PC-9 (cell line): ENCODE data around the gene CDH22. TPM values are rescaled to one million over a fixed set of nuclear protein-coding genes. Genes with fewer than 3 reads are reported as not detected.

ENCODE experiments used
- BruUV-seq: library from RNA; stranded (reverse); fragments of 400-500 nt; replicated peaks from 2 replicates; lab custom pipeline; 2021; lab: Mats Ljungman, UMichigan
- CTCF ChIA-PET: fragments of 300-600 bp; sonication (Branson Sonifier 250); formaldehyde crosslinking; loops from one replicate; lab custom pipeline; 2022; ENCODE audit warnings: antibody characterized with exemption; lab: Charles Lee
- POLR2A ChIA-PET: fragments of 300-600 bp; sonication (Branson Sonifier 250); formaldehyde crosslinking; loops from one replicate; lab custom pipeline; 2022; ENCODE audit warnings: antibody characterized with exemption; ENCODE audit not compliant: unreplicated experiment; lab: Charles Lee
- DNase-seq, 2 experiments: peaks; one replicate each; pipeline versions ENCODE4 v3.0.0 to v3.0.0-alpha.2; 2015 to 2022; ENCODE audit warnings: mixed read lengths in 1 of 2
- H2AFZ ChIP-seq: fragments of 200-600 bp; sonication (generic); 2 replicates; pipeline ENCODE4 v1.8.1; 2017; ENCODE audit warnings: antibody characterized with exemption
- H3F3A ChIP-seq: fragments of 200-600 bp; sonication (generic); 2 replicates; pipeline ENCODE4 v1.8.1; 2017; ENCODE audit warnings: antibody characterized with exemption, mild to moderate bottlenecking, low read depth; ENCODE audit not compliant: insufficient read depth
- H3K27ac ChIP-seq: fragments of 200-600 bp; sonication (generic); 2 replicates; pipeline ENCODE4 v1.6.1; 2016; ENCODE audit warnings: mixed run types
- H3K27me3 ChIP-seq: fragments of 200-600 bp; sonication (generic); 2 replicates; pipeline ENCODE4 v1.6.1; 2016; ENCODE audit warnings: low read depth, mixed run types; ENCODE audit not compliant: insufficient read depth
- H3K36me3 ChIP-seq: fragments of 200-600 bp; sonication (generic); 2 replicates; pipeline ENCODE4 v1.6.1; 2016; ENCODE audit warnings: low read depth, mixed run types
- H3K4me1 ChIP-seq: fragments of 200-600 bp; sonication (generic); replicated peaks from 2 replicates; pipeline ENCODE4 v1.6.1; 2016; ENCODE audit warnings: mixed run types; ENCODE audit not compliant: insufficient read depth
- H3K4me2 ChIP-seq: fragments of 200-600 bp; sonication (generic); 2 replicates; pipeline ENCODE4 v1.6.1; 2017; ENCODE audit warnings: mixed run types
- H3K4me3 ChIP-seq: fragments of 200-600 bp; sonication (generic); 2 replicates; pipeline ENCODE4 v1.6.1; 2016; ENCODE audit warnings: mixed run types
- H3K79me2 ChIP-seq: fragments of 200-600 bp; sonication (generic); 2 replicates; pipeline ENCODE4 v1.6.1; 2017; ENCODE audit warnings: low read depth, mixed run types
- H3K9me2 ChIP-seq: fragments of 200-600 bp; sonication (generic); 2 replicates; pipeline ENCODE4 v1.8.1; 2017; ENCODE audit warnings: mild to moderate bottlenecking; ENCODE audit not compliant: insufficient read depth
- H3K9me3 ChIP-seq: fragments of 200-600 bp; sonication (generic); 2 replicates; pipeline ENCODE4 v1.8.1; 2016; ENCODE audit warnings: low read depth; ENCODE audit not compliant: insufficient read depth
- H4K20me1 ChIP-seq: fragments of 200-600 bp; sonication (generic); 2 replicates; pipeline ENCODE4 v1.8.1; 2017; ENCODE audit not compliant: insufficient read depth
- CTCF ChIP-seq: fragments of 200-600 bp; sonication (generic); conservative IDR thresholded peaks from 2 replicates; pipeline ENCODE4 v1.6.1; 2017; ENCODE audit warnings: mixed run types, antibody characterized with exemption, mild to moderate bottlenecking, moderate library complexity
- EZH2 ChIP-seq: fragments of 200-600 bp; sonication (generic); IDR thresholded peaks from 2 replicates; pipeline ENCODE4 v1.8.0; 2017; ENCODE audit warnings: antibody characterized with exemption, low read depth
- intact Hi-C: fragments of 100-400 bp; cut with micrococcal nuclease; formaldehyde crosslinking; loops from one replicate; pipeline ENCODE4 v1.10.0; 2022; ENCODE audit not compliant: unreplicated experiment
- total RNA-seq: library from RNA; stranded (reverse); gene quantifications from 2 replicates; pipeline ENCODE4 v1.2.3, GENCODE V29; 2021

The CDH22 gene
- total RNA-seq, 1 experiment from 2014 or later, result not detected

- H3K36me3 ChIP-seq, result no peaks in the 10 kb centered on the region
- intact Hi-C loops, result no loop called here
- peaks cover 48% of the 10 kb centered on the region for H3K27me3 ChIP-seq
- no peak for TF ChIP-seq CTCF
- no peak overlapping the region for H3K27ac ChIP-seq
- H3K79me2 ChIP-seq, result no peaks in the 10 kb centered on the region
- no peaks in the 10 kb centered on the region; the same call in 1 of the 2 replicates for H4K20me1 ChIP-seq
- H2AFZ ChIP-seq, result no peak overlapping the region
- BruUV-seq, result no TSS peak
- peak; percentile 85 to 89 for DNase-seq
- H3K4me2 ChIP-seq, result peak overlapping the region; percentile 48
- 0 out of 2 replicates have a peak, but pooled peaks cover 3% of the 10 kb centered on the region for H3F3A ChIP-seq
- H3K4me1 ChIP-seq, result peaks cover 11% of the 10 kb centered on the region
- H3K4me3 ChIP-seq, result no peak overlapping the region
- no peaks in the 10 kb centered on the region for H3K9me2 ChIP-seq
- H3K9me3 ChIP-seq, result no peaks in the 10 kb centered on the region
- ChIA-PET CTCF (interaction anchor here (0.6 to 1.0 kb wide), 3 partner anchors 9 to 1679 kb away, joined by 3 to 4 read pairs (median 3); no protein-coding TSS in a partner anchor), POLR2A (interaction anchor here (0.5 to 1.0 kb wide), 5 partner anchors 9 to 1430 kb away, joined by 3 to 15 read pairs (median 6); no protein-coding TSS in a partner anchor)
Measured at GRCh38 chr20:46215913-46216707, 92.2 kb downstream of the CDH22 start.

DNA sequence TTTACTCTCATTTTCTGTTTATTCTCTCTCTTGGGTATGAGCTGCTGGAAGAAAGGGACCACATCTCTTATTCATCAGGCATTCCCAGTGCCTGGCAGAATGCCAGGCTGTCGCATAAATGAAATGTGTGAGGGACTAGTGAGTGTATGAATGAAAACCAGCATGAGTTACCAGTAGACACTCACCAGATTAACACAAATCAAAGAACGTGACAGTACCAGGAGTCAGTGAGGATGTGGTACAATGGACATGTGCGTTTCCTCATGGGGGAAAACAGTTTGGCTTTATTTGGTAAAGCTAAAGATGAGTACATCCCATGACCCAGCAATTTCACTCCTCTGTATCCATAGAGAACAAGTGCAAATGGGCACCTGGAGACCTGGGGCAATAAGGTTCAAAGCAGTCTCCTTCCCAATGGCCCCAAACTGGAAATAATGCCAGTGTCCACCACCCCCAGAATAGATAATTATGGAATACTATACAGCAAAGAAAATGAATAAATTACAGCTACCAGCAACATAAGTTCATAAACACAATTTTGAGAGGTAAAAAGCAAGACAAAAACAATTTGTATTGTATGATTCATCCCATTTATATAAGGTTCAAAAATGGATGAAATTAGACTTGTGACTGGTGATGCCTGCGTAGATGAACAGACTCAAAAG is 93.3 kb downstream of the CDH22 start:
- H3K4me1 ChIP-seq, result peaks cover 11% of the 10 kb centered on the region
- no peaks in the 10 kb centered on the region; the same call in 1 of the 2 replicates for H4K20me1 ChIP-seq
- H3F3A ChIP-seq, result 0 out of 2 replicates have a peak, but pooled peaks cover 3% of the 10 kb centered on the region
- H2AFZ ChIP-seq, result no peak overlapping the region
- no peaks in the 10 kb centered on the region for H3K9me2 ChIP-seq
- intact Hi-C loops, result no loop called here
- no peak for TF ChIP-seq EZH2
- TF ChIP-seq CTCF, result no peak
- CTCF ChIA-PET, result interaction anchor here (0.5 kb wide), 1 partner anchor 86 kb away, joined by 3 read pairs; no protein-coding TSS in a partner anchor
- peak overlapping the region; percentile 48; the same call in 1 of the 2 replicates for H3K4me2 ChIP-seq
- H3K9me3 ChIP-seq, result no peaks in the 10 kb centered on the region
- H3K79me2 ChIP-seq, result no peaks in the 10 kb centered on the region
- no peaks in the 10 kb centered on the region for H3K36me3 ChIP-seq
- H3K27ac ChIP-seq, result no peak overlapping the region
- H3K4me3 ChIP-seq, result no peak overlapping the region
- BruUV-seq, result no TSS peak
- H3K27me3 ChIP-seq, result peaks cover 46% of the 10 kb centered on the region
- POLR2A ChIA-PET, result interaction anchor here (0.6 kb wide), 1 partner anchor 1364 kb away, joined by 3 read pairs; no protein-coding TSS in a partner anchor
- no peak for DNase-seq

DNA sequence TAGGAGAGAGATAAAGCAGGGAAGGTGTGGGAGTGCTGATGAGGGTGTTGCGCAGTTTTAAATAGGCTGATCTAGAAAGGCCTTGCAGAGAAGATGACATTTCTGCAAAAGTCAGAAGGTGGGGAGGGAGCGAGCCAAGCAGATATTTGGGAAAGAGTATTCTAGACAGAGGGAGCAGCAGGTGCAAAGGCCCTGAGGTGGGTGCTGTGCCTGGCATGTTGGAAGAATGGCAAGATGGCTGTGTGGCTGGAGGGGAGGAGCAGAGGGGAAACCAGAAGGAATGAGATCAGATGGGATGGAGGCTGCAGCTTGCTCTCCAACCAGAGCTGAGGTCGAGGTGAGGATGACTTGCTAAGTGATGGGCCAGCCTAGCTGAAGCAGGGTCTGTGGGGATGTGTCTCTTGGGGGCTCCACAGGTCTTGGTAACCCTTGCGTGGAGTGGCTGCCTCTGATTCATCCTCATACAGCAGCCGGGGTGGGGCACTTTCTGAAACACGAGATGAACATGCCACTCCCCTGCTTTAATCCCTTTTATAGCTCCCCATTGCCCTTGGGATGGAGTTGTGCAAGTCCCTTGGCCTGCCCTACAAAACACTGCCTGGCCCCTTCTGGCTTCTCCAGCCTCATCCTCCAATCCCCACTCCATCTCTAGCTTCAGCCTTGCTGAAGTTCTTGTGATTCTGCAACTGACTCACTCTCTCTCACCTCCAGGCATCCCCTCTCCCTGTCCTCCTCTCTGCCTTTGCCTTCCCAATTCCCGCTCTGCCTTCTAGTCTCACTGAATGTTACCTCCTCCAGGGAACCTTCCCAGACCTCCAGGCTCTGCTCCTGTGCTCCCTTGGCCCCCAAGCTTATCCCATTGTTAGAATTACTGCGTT is 94.1 kb downstream of the CDH22 start:
- Histone ChIP-seq H3K9me2 (no peaks in the 10 kb centered on the region), H3K9me3 (no peaks in the 10 kb centered on the region), H3K36me3 (no peaks in the 10 kb centered on the region), H3K4me1 (peaks cover 11% of the 10 kb centered on the region), H2AFZ (no peak overlapping the region), H3K79me2 (no peaks in the 10 kb centered on the region), H4K20me1 (no peaks in the 10 kb centered on the region; the same call in 1 of the 2 replicates), H3F3A (0 out of 2 replicates have a peak, but pooled peaks cover 3% of the 10 kb centered on the region), H3K27ac (no peak overlapping the region), H3K4me3 (no peak overlapping the region), H3K27me3 (peaks cover 39% of the 10 kb centered on the region), H3K4me2 (no peak overlapping the region)
- no TSS peak for BruUV-seq
- CTCF ChIA-PET, result no interaction called here
- TF ChIP-seq EZH2 (no peak), CTCF (no peak)
- no peak for DNase-seq
- intact Hi-C loops, result no loop called here
- POLR2A ChIA-PET, result no interaction called here
